ENCODE measurements around the gene ABCA1.

DNA sequence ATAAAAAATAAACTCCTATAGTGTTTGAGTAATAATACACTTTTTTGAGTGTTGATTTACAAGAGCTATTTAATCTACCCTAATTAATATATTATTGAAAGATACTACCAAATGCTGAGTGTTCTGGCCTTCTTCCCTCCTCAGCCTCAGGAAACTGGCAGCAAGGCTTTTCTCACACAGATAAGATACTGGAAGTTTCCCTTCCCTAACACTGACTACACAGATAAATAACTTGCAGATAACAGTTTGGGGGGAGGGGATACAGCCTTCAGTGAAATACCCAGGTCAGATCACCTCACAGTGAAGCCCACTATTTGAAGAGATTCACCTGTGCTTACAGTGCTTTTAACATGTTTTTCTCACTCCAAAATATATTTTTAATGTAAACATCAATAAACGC is 182.1 kb downstream of the ABCA1 start:
- TF ChIP-seq CTCF (conservative IDR thresholded peaks at IDR 0.05; ENCODE audit: low read length) (no peak), EZH2phosphoT487 (IDR thresholded peaks at IDR 0.05; ENCODE audit: borderline replicate concordance, low read depth, low read length) (no peak)
